HG02798 (cell line): ENCODE results near the gene SMYD3.

Experiments used
- ATAC-seq: cut with Tn5 transposase; IDR thresholded peaks from one replicate; pipeline ENCODE4 v1.9.1; 2021; ENCODE audit warnings: mild to moderate bottlenecking; ENCODE audit not compliant: unreplicated experiment, poor library complexity

SMYD3 gene

GRCh38 chr1:246226041-246226440 lies 281.0 kb downstream of the SMYD3 start:
- no peak for ATAC-seq

GRCh38 chr1:246221485-246222255 lies 285.4 kb downstream of the SMYD3 start:
- no peak for ATAC-seq

DNA sequence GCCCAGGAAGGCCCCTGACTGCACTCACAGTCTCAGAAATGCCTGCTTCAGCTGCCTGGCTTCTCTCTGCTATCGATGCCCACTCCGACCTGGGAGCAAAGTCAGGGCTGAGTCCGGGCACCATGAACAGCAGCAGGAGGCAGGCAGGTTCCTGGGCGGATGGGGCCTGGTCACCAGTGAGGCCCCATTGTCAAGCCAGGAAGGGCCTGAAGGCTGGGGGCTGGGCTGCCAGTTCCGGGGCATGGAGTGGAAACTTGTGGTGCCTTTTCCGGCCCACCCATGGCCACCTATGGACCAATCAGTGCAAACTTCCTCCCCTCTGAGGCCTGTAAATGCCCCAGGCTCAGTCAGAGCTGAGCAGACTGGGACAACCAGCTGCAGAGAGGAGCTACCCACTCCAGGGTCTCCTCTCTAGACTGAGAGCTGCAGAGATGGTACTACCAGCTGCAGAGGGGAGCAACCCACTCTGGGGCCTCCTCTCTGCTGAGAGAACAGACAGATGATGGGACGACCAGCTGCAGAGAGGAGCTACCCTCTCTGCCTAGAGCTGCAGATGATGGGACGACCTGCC lies 286.5 kb downstream of the SMYD3 start:
- no peak for ATAC-seq

DNA sequence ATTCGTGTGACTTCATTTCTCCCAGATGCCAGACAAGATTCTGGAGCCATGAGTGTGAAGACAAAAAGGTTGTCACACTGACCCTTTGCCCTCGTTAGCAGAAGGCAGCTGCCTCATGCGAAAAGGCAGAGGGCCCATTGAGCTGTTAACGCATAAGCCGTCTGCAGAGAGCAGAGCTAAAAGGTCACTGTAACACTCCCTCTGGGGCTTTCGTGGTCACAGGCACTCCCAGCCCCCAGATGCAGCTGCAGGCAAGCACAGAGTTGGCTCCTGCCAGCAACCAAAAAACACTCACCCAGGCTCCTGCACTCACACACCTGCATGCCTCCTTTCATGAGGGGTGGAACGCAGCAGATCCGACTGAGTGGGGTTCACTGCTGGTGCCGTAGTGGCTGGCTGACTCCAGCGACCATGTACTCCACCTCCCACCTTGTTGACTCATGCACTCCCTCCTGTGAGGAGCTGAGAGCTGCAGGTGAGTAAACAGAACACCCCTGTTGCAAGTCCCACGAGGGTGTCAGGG lies 287.5 kb downstream of the SMYD3 start:
- ATAC-seq = peak; percentile 43

DNA sequence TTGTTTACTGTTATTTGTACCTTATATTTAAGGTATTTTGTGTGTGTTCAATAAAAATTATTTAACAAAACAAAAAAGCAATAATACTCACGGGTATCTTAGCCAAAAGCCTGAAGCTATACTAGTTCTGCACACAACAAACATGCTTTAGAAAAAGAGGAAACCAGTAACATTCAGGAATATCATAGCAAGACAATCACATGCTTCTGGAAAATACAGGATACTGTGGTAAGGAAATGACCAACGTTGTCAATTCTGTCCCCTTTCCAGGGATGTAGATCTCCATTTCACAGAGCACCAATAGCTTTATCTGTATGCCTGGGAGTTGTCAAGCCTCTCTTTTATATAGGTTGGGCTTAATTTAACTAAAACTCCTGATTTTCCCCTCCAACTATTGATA lies 288.4 kb downstream of the SMYD3 start:
- no peak for ATAC-seq

GRCh38 chr1:246216906-246217305 lies 290.2 kb downstream of the SMYD3 start:
- ATAC-seq = no peak

DNA sequence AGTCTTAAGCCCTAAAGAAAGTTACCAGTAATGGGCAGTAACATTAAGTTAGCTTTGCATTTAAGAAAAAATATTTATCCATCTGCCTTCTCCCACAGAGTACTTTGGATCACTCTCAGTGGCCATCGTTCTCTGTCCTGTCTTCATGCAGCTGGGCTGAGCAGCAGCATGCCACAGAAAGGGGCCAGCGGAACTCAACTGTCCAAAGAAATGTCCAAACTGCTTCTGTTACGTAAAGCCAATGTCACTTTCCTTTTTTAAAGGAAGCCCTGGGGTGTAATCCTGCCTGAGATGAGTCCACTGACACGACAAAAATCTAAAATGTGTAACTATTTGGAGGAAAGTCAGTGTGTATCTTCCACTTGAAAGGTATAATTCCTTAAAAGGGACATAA lies 291.6 kb downstream of the SMYD3 start:
- no peak for ATAC-seq

- ATAC-seq = peak; percentile 95
Measured at GRCh38 chr1:246214708-246215509, 292.2 kb downstream of the SMYD3 start.

DNA sequence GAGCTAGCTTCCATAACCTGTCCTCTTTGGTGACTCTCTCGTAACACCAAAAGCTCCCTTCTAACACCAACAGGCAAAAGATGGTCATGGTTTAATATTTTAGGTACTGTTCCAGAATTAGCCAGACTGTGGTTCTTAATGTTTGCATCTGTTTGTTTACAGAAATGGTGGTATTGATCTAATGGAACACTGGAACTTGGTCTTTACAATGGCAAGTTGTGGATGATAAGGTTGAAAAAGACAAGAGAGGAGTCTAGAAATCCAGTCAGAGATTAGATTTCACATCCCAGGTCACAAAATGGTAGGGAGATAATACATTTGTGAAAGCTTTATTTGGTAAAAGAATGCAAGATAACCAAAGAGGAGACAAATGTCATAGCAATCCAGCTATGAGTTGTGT lies 293.1 kb downstream of the SMYD3 start:
- ATAC-seq = no peak

DNA sequence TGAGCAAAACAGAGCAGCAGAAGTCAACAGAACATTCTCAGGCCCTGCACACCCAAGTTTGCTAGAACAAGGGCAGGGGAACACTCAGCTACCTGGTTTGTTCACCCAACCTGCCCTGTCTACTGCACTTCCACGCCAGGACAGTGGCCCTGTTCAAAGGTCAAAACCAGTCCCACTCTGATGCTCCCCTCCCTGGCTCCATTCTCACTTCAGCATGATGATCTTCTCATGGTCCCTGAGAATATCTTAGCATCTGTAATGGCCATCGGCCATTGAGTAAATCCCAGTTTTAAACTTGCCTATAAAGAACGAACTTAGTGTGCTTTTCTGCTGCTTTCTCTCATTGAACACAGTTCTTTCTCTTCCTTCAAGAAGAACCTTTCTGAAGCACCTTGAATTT lies 293.6 kb downstream of the SMYD3 start:
- no peak for ATAC-seq

GRCh38 chr1:246213036-246213435 lies 294.0 kb downstream of the SMYD3 start:
- no peak for ATAC-seq

DNA sequence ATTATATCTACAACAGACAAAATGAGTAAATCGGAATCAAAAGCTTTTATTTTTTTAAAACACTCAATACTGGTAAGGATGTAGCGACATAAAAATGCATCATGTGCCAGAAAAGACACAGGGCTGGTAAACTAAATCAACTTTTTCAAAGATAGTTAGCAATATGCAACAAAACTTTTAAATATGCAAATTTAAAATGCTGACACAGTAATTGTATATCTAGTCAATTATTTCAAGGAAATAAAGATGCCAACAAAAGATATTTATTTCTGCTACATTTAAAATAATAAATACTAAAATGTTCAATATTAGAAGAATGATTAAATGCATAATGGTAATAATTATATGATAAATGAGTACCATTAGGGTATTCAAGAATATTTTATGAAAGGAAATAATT lies 295.1 kb downstream of the SMYD3 start:
- no peak for ATAC-seq

- ATAC-seq = no peak
Measured at GRCh38 chr1:246210756-246211155, 296.3 kb downstream of the SMYD3 start.

GRCh38 chr1:246208105-246208504 lies 299.0 kb downstream of the SMYD3 start:
- no peak for ATAC-seq

DNA sequence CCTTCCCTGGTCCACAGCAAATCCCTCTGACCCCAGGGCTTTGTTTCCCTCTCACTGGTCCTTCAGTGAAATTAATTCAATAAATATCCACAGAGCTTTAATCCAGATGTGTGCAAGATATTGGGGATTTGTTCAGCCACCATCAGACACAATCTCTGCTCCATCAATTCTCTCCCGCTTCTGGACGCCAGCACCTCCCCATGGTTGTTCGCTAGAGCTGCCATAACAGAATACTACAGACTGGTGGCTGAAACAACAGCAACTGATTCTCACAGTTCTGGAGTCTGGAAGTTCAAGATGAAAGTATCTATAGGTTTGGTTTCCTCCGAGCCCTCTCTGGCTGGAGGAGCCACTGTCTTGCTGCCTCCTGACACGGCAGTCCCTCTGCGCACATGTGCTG lies 303.9 kb downstream of the SMYD3 start:
- ATAC-seq = no peak

DNA sequence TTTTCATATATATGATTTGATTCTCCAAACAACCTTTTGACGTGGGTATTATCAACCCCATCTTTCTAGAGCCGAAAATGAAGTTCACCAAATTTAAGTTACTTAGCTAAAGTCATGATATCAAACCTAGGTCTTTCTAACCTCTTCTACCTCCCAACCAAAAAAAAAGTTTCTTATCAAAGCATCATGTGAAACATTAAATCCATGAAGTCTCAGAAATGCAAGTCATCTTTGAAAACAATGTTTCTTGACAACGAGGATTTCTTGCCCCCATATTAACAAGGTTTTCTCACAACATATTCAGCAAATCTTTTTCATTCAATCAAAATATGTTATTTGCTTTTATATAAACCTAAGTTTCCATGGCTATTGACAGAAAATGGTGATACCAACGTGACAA lies 306.3 kb downstream of the SMYD3 start:
- no peak for ATAC-seq

- no peak for ATAC-seq
Measured at GRCh38 chr1:246200225-246200624, 306.9 kb downstream of the SMYD3 start.

- no peak for ATAC-seq
Measured at GRCh38 chr1:246199086-246199645, 307.9 kb downstream of the SMYD3 start.

- ATAC-seq = no peak
Measured at GRCh38 chr1:246198115-246198816, 308.8 kb downstream of the SMYD3 start.

GRCh38 chr1:246197076-246197475 lies 310.0 kb downstream of the SMYD3 start:
- ATAC-seq = no peak
